Hepatocyte (in vitro differentiated cells): ENCODE results near the gene AP2S1. TPM values are rescaled to one million over a fixed set of nuclear protein-coding genes. Genes with fewer than 3 reads are reported as not detected.

Experiments used
- DNase-seq: peaks from one replicate; pipeline ENCODE4 v3.0.0-alpha.2; 2016; ENCODE audit warnings: low spot score
- H2AFZ ChIP-seq: fragments of 200-600 bp; sonication (generic); 2 replicates; pipeline ENCODE4 v1.6.0; 2016; ENCODE audit warnings: antibody characterized with exemption, mild to moderate bottlenecking
- H3K27ac ChIP-seq: fragments of 200-600 bp; sonication (generic); 2 replicates; pipeline ENCODE4 v1.5.1; 2016; ENCODE audit warnings: mild to moderate bottlenecking
- H3K27me3 ChIP-seq: fragments of 200-600 bp; sonication (generic); 2 replicates; pipeline ENCODE4 v1.6.1; 2016
- H3K36me3 ChIP-seq: fragments of 200-600 bp; sonication (generic); replicated peaks from 2 replicates; pipeline ENCODE4 v1.5.1; 2016; ENCODE audit warnings: low read depth; ENCODE audit not compliant: insufficient read depth
- H3K4me1 ChIP-seq: fragments of 200-600 bp; sonication (generic); 2 replicates; pipeline ENCODE4 v1.5.1; 2016; ENCODE audit warnings: mild to moderate bottlenecking, moderate library complexity; ENCODE audit not compliant: insufficient read depth
- H3K4me2 ChIP-seq: fragments of 200-600 bp; sonication (generic); 2 replicates; pipeline ENCODE4 v1.6.0; 2016
- H3K4me3 ChIP-seq: fragments of 200-600 bp; sonication (generic); 2 replicates; pipeline ENCODE4 v1.5.1; 2016; ENCODE audit warnings: mild to moderate bottlenecking
- H3K79me2 ChIP-seq: fragments of 200-600 bp; sonication (generic); 2 replicates; pipeline ENCODE4 v1.6.0; 2017; ENCODE audit warnings: mild to moderate bottlenecking
- H3K9me2 ChIP-seq: fragments of 200-600 bp; sonication (generic); replicated peaks from 2 replicates; pipeline ENCODE4 v1.6.0; 2017; ENCODE audit warnings: mild to moderate bottlenecking; ENCODE audit not compliant: insufficient read depth
- H3K9me3 ChIP-seq: fragments of 200-600 bp; sonication (generic); 2 replicates; pipeline ENCODE4 v1.5.1; 2016; ENCODE audit warnings: low read depth, mild to moderate bottlenecking
- H4K20me1 ChIP-seq: fragments of 200-600 bp; sonication (generic); 2 replicates; pipeline ENCODE4 v1.6.0; 2016; ENCODE audit warnings: mild to moderate bottlenecking; ENCODE audit not compliant: insufficient read depth, poor library complexity, severe bottlenecking
- CTCF ChIP-seq: fragments of 200-600 bp; sonication (generic); IDR thresholded peaks from 2 replicates; pipeline ENCODE4 v1.5.1; 2016; ENCODE audit warnings: antibody characterized with exemption, mild to moderate bottlenecking; ENCODE audit not compliant: poor library complexity
- EZH2 ChIP-seq: fragments of 200-600 bp; sonication (generic); IDR thresholded peaks from 2 replicates; pipeline ENCODE4 v1.6.1; 2016; ENCODE audit warnings: antibody characterized with exemption, mild to moderate bottlenecking, borderline replicate concordance
- EZH2phosphoT487 ChIP-seq: fragments of 200-600 bp; sonication (generic); IDR thresholded peaks from one replicate; pipeline ENCODE4 v1.6.1; 2018; ENCODE audit warnings: antibody characterized with exemption, mild to moderate bottlenecking, low read depth, moderate library complexity; ENCODE audit not compliant: unreplicated experiment, severe bottlenecking
- WGBS: methylation state at CpG from one replicate; pipeline ENCODE4 v1.1.6; 2016; ENCODE audit warnings: low lambda C conversion rate; ENCODE audit errors: missing lambda C conversion rate; 5-methylcytosine and 5-hydroxymethylcytosine counted together
- polyA plus RNA-seq: library from polyadenylated mRNA; unstranded; fragments of >200 nt; fragmentation: Nextera tagmentation; extraction: Ambion mirVana; gene quantifications from 2 replicates; pipeline ENCODE4 v1.2.1, GENCODE V29; 2016
- total RNA-seq: library from RNA; depleted of rRNA; stranded (reverse); fragments of >200 nt; gene quantifications from 2 replicates; pipeline ENCODE4 v1.2.3, GENCODE V29; 2014

Gene AP2S1
- 109 and 129 TPM in 2 replicates for total RNA-seq
- polyA plus RNA-seq, result 349 and 392 TPM in 2 replicates

- H3K27ac ChIP-seq, result peak within 1 kb of the TSS; percentile 90
- H3K9me2 ChIP-seq, result no peaks in the 10 kb centered on the region
- H3K9me3 ChIP-seq, result no peaks in the 10 kb centered on the region
- peaks cover 17% of the 10 kb centered on the region for H3K4me1 ChIP-seq
- under 1% methylated on average over 45 of the region's 53 CpGs for WGBS
- peaks cover 33% of the 10 kb centered on the region for H3K79me2 ChIP-seq
- peak within 1 kb of the TSS; percentile 51 for H2AFZ ChIP-seq
- H3K36me3 ChIP-seq, result no peaks in the 10 kb centered on the region
- peak; percentile 97 for DNase-seq
- H3K4me3 ChIP-seq, result peak within 1 kb of the TSS; percentile 66
- TF ChIP-seq CTCF (no peak), EZH2 (no peak), EZH2phosphoT487 (no peak)
- H4K20me1 ChIP-seq, result no peaks in the 10 kb centered on the region
- H3K4me2 ChIP-seq, result peak within 1 kb of the TSS; percentile 83
- no peaks in the 10 kb centered on the region for H3K27me3 ChIP-seq
These were observed at the start of gene AP2S1 for GRCh38 chr19:46850228-46851203. TSS of gene AP2S1 (minus strand) at chr19:46850846. CDS start at chr19:46850766, 80 bp downstream.

GRCh38 chr19:46900341-46900740, 49.7 kb upstream of the AP2S1 start:
- H4K20me1 ChIP-seq, result peaks cover 73% of the 10 kb centered on the region
- WGBS, result 99% methylated on average over 5 of the region's 5 CpGs

GRCh38 chr19:46898731-46899130, 48.1 kb upstream of the AP2S1 start:
- Histone ChIP-seq H3K4me1 (peaks cover 26% of the 10 kb centered on the region), H2AFZ (no peak overlapping the region), H3K27me3 (no peaks in the 10 kb centered on the region), H4K20me1 (peaks cover 58% of the 10 kb centered on the region), H3K9me2 (no peaks in the 10 kb centered on the region), H3K4me2 (no peak overlapping the region), H3K27ac (no peak overlapping the region), H3K79me2 (peaks cover 99% of the 10 kb centered on the region), H3K4me3 (no peak overlapping the region), H3K36me3 (no peaks in the 10 kb centered on the region), H3K9me3 (no peaks in the 10 kb centered on the region)
- 75% methylated on average over 5 of the region's 5 CpGs for WGBS
- DNase-seq, result peak; percentile 14
- TF ChIP-seq EZH2 (no peak), EZH2phosphoT487 (no peak), CTCF (no peak)

More at GRCh38 chr19:46900341-46900740, 49.7 kb upstream of the AP2S1 start:
- H3K27me3 ChIP-seq, result no peaks in the 10 kb centered on the region
- peaks cover 97% of the 10 kb centered on the region for H3K79me2 ChIP-seq
- no peak for TF ChIP-seq EZH2
- TF ChIP-seq EZH2phosphoT487, result no peak
- no peak for TF ChIP-seq CTCF
- H3K4me3 ChIP-seq, result no peak overlapping the region
- no peak for DNase-seq
- peaks cover 39% of the 10 kb centered on the region for H3K4me1 ChIP-seq
- H3K9me3 ChIP-seq, result no peaks in the 10 kb centered on the region
- no peak overlapping the region for H3K4me2 ChIP-seq
- H3K9me2 ChIP-seq, result no peaks in the 10 kb centered on the region
- H3K27ac ChIP-seq, result no peak overlapping the region
- H3K36me3 ChIP-seq, result no peaks in the 10 kb centered on the region
- no peak overlapping the region for H2AFZ ChIP-seq
